Retinal pigment epithelial cell (primary cell): ENCODE measurements around the gene RAD51.
A peak's percentile ranks its signal among the peaks of the same experiment; 100 is the strongest.
"Not testable (repeated sequence)": the region's sequence is repeated elsewhere in the genome, so short reads cannot be mapped to it uniquely, and the experiment has no call there.

ENCODE experiments used
- DNase-seq: peaks from one replicate; pipeline ENCODE4 v3.0.0-alpha.2; 2010; ENCODE audit warnings: low read depth
- H3K4me3 ChIP-seq: 2 replicates; pipeline ENCODE4 v1.5.1; 2011; ENCODE audit warnings: mild to moderate bottlenecking, low read length, control low read depth, moderate library complexity
- CTCF ChIP-seq: conservative IDR thresholded peaks from 2 replicates; pipeline ENCODE4 v1.5.1; 2011; ENCODE audit warnings: low read depth, low read length, control low read depth, inconsistent platforms

RAD51 gene

GRCh38 chr15:40694688-40695468, at the start of gene RAD51:
Gene RAD51, plus strand, starts transcription at chr15:40695174. Its CDS starts 3,585 bp downstream, at chr15:40698759.
- peak; percentile 78 for DNase-seq
- no peak for TF ChIP-seq CTCF
- peak within 1 kb of the TSS; percentile 94 for H3K4me3 ChIP-seq

- DNase-seq, result no peak
- H3K4me3 ChIP-seq, result no peak overlapping the region
These were observed 47.5 kb upstream of the RAD51 start for GRCh38 chr15:40647523-40647922.

GRCh38 chr15:40650479-40650878, 44.5 kb upstream of the RAD51 start:
- no peak for DNase-seq
- TF ChIP-seq CTCF, result no peak
- H3K4me3 ChIP-seq, result no peak overlapping the region

More at GRCh38 chr15:40647523-40647922, 47.5 kb upstream of the RAD51 start:
- no peak for TF ChIP-seq CTCF

- H3K4me3 ChIP-seq, result no peak overlapping the region
These were observed 34.3 kb upstream of the RAD51 start for GRCh38 chr15:40660686-40661085.

GRCh38 chr15:40664909-40665308, 30.1 kb upstream of the RAD51 start:
- DNase-seq, result no peak
- TF ChIP-seq CTCF, result no peak
- no peak overlapping the region for H3K4me3 ChIP-seq

More at GRCh38 chr15:40660686-40661085, 34.3 kb upstream of the RAD51 start:
- TF ChIP-seq CTCF, result no peak
- no peak for DNase-seq

GRCh38 chr15:40676290-40676689, 18.7 kb upstream of the RAD51 start:
- not testable (repeated sequence) for H3K4me3 ChIP-seq, DNase-seq

- H3K4me3 ChIP-seq, DNase-seq: not testable (repeated sequence)
These were observed 18.1 kb upstream of the RAD51 start for GRCh38 chr15:40676906-40677305.

GRCh38 chr15:40680151-40680550, 14.8 kb upstream of the RAD51 start:
- no peak for DNase-seq
- TF ChIP-seq CTCF, result no peak
- no peak overlapping the region for H3K4me3 ChIP-seq

GRCh38 chr15:40680959-40681358, 14.0 kb upstream of the RAD51 start:
- H3K4me3 ChIP-seq, DNase-seq: not testable (repeated sequence)
